ENCODE results near the gene TOR2A.

DNA sequence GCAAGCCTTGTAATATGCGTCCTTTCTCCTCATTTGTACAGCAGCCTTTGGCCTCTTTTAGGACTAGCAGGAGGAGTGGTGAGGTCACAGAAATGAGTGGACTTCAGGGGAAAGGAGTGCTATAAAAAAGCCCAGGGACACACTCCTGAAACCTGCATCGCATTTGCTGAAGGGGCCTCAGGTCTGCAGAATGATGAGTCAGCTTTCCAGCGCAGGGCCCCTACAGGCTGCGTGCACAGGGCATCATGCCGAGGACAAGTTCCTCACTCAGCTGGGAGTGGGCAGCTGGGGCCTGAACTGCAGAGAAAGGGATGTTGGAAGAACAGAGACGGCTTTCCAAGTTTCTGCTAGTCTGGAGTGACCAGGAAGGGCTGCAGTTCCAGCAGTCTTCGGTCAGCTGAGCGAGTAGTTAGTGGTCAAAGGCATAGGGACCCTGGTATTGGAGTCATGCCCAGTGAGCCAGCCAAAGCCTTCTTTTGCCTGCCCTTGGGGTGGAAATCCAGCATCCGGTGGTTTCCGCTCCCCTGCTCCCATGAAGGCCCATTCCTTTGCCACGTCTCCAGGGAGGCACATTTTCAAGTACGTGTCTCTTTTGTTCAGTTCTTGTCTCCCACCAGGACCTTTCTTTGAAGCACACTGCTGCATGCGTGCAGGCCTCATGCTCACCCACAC lies 45.6 kb downstream of the TOR2A start:
- TF ChIP-seq TAF1 (IDR thresholded peaks at IDR 0.05; ENCODE audit: borderline replicate concordance, low read depth, low read length): no peak
- TF ChIP-seq POLR2A (IDR thresholded peaks at IDR 0.05; ENCODE audit: low read depth, low read length): no peak
- TF ChIP-seq POLR2AphosphoS5 (IDR thresholded peaks at IDR 0.05; ENCODE audit: low read depth, low read length): no peak

Data from GM12892 (cell line).